CD8-positive, alpha-beta memory T cell (primary cell): ENCODE measurements around the gene APC. TPM values are rescaled to one million over a fixed set of nuclear protein-coding genes. Genes with fewer than 3 reads are reported as not detected.

Experiments used
- CTCF ChIA-PET: fragments of 350-600 bp; sonication (Branson Sonifier 250); formaldehyde crosslinking; loops from one replicate; lab custom pipeline; 2021; ENCODE audit warnings: antibody characterized with exemption; lab: Charles Lee
- POLR2A ChIA-PET: fragments of 350-600 bp; sonication (Branson Sonifier 250); formaldehyde crosslinking; loops from one replicate; lab custom pipeline; 2021; ENCODE audit warnings: antibody characterized with exemption; lab: Charles Lee
- DNase-seq, 5 donors: peaks; one replicate each; pipeline versions ENCODE4 v3.0.0 to v3.0.0-alpha.2; 2020 to 2022; ENCODE audit warnings: mixed read lengths in 1 of 5
- H3K27ac ChIP-seq: one replicate; pipeline ENCODE4 v1.7.0; 2013; ENCODE audit warnings: low read depth, mild to moderate bottlenecking, low read length, moderate library complexity
- H3K27me3 ChIP-seq: 2 replicates; pipeline ENCODE4 v1.7.0; 2013; ENCODE audit warnings: low read length, mild to moderate bottlenecking; ENCODE audit not compliant: insufficient read depth, poor library complexity, severe bottlenecking
- H3K36me3 ChIP-seq: 2 replicates; pipeline ENCODE4 v1.7.0; 2013; ENCODE audit warnings: mild to moderate bottlenecking, low read length, moderate library complexity; ENCODE audit not compliant: insufficient read depth
- H3K4me1 ChIP-seq: 2 replicates; pipeline ENCODE4 v1.7.0; 2013; ENCODE audit warnings: mild to moderate bottlenecking, low read length, moderate library complexity; ENCODE audit not compliant: insufficient read depth
- H3K4me3 ChIP-seq: 2 replicates; pipeline ENCODE4 v1.7.0; 2013; ENCODE audit warnings: mild to moderate bottlenecking, low read length
- H3K9me3 ChIP-seq: 2 replicates; pipeline ENCODE4 v1.7.0; 2013; ENCODE audit warnings: mild to moderate bottlenecking, low read length
- H3K27ac Mint-ChIP-seq, 8 donors: one replicate each; pipeline ENCODE4 v1.8.0; 2020 to 2021; ENCODE audit warnings: mixed read lengths in 8 of 8, mild to moderate bottlenecking in 6 of 8, inconsistent platforms in 3 of 8, moderate library complexity in 3 of 8
- H3K27me3 Mint-ChIP-seq, 2 donors: one replicate each; pipeline ENCODE4 v1.8.0; 2020 to 2021; ENCODE audit warnings: mixed read lengths in 2 of 2, mild to moderate bottlenecking in 1 of 2, moderate library complexity in 1 of 2
- H3K36me3 Mint-ChIP-seq, 3 donors: one replicate each; pipeline ENCODE4 v1.8.0; 2020 to 2021; ENCODE audit warnings: mixed read lengths in 3 of 3, inconsistent platforms in 1 of 3, mild to moderate bottlenecking in 1 of 3
- H3K4me1 Mint-ChIP-seq, 3 donors: one replicate each; pipeline ENCODE4 v1.8.0; 2020 to 2021; ENCODE audit warnings: mixed read lengths in 3 of 3, inconsistent platforms in 1 of 3, mild to moderate bottlenecking in 1 of 3
- H3K4me3 Mint-ChIP-seq, 7 donors: one replicate each; pipeline ENCODE4 v1.8.0; 2020 to 2021; ENCODE audit warnings: mixed read lengths in 7 of 7, mild to moderate bottlenecking in 6 of 7, moderate library complexity in 4 of 7, inconsistent platforms in 2 of 7
- H3K9me3 Mint-ChIP-seq, 5 donors: one replicate each; pipeline ENCODE4 v1.8.0; 2020 to 2022; ENCODE audit warnings: mixed read lengths in 5 of 5, mild to moderate bottlenecking in 3 of 5, moderate library complexity in 2 of 5, inconsistent platforms in 1 of 5
- polyA plus RNA-seq: library from polyadenylated mRNA; unstranded; fragments of 300-500 nt; fragmentation: Illumina TruSeq; gene quantifications from one replicate; pipeline ENCODE4 v1.2.3, GENCODE V29; 2021
- total RNA-seq, 2 experiments: library from RNA; stranded (reverse); gene quantifications; one replicate each; pipeline ENCODE4 v1.2.3, GENCODE V29; 2021

The APC gene
- total and polyA plus RNA-seq, 3 experiments from 2014 or later, result 23.0 to 24.0 (median 23.1) TPM

GRCh38 chr5:112758676-112759075 lies 21.0 kb downstream of the APC start:
- Histone ChIP-seq H3K36me3 (no peaks in the 10 kb centered on the region), H3K4me3 (no peak overlapping the region), H3K27me3 (no peaks in the 10 kb centered on the region), H3K9me3 (no peaks in the 10 kb centered on the region), H3K27ac (no peak overlapping the region), H3K4me1 (peaks cover 5% of the 10 kb centered on the region)
- H3K36me3 Mint-ChIP-seq, result peaks cover 0 to 35% (median 5%) of the 10 kb centered on the region in 3 donors
- no peak overlapping the region for H3K27ac Mint-ChIP-seq
- no peak overlapping the region for H3K4me3 Mint-ChIP-seq
- CTCF ChIA-PET, result interaction anchor here (0.7 to 4.7 kb wide), 5 partner anchors 11 to 212 kb away, joined by 3 to 59 read pairs (median 5); no protein-coding TSS in a partner anchor
- H3K9me3 Mint-ChIP-seq, result no peaks in the 10 kb centered on the region
- H3K27me3 Mint-ChIP-seq, result no peaks in the 10 kb centered on the region
- H3K4me1 Mint-ChIP-seq, result peaks cover 6 to 11% (median 10%) of the 10 kb centered on the region in 3 donors
- POLR2A ChIA-PET, result no interaction called here
- DNase-seq, result no peak

GRCh38 chr5:112762113-112762810 lies 24.6 kb downstream of the APC start:
- Histone ChIP-seq H3K4me1 (peaks cover 2% of the 10 kb centered on the region), H3K9me3 (no peaks in the 10 kb centered on the region), H3K27me3 (no peaks in the 10 kb centered on the region), H3K27ac (no peak overlapping the region), H3K4me3 (no peak overlapping the region), H3K36me3 (no peaks in the 10 kb centered on the region)
- ChIA-PET POLR2A (no interaction called here), CTCF (no interaction called here)
- H3K4me3 Mint-ChIP-seq, result no peak overlapping the region
- peaks cover 0 to 44% (median 10%) of the 10 kb centered on the region in 3 donors for H3K36me3 Mint-ChIP-seq
- H3K9me3 Mint-ChIP-seq, result no peaks in the 10 kb centered on the region
- DNase-seq, result no peak
- no peak overlapping the region for H3K27ac Mint-ChIP-seq
- peaks cover 0 to 4% (median 4%) of the 10 kb centered on the region in 3 donors for H3K4me1 Mint-ChIP-seq
- H3K27me3 Mint-ChIP-seq, result no peaks in the 10 kb centered on the region

GRCh38 chr5:112763165-112763564 lies 25.5 kb downstream of the APC start:
- DNase-seq, result no peak
- Histone ChIP-seq H3K9me3 (no peaks in the 10 kb centered on the region), H3K36me3 (no peaks in the 10 kb centered on the region), H3K4me1 (no peaks in the 10 kb centered on the region), H3K4me3 (no peak overlapping the region), H3K27me3 (no peaks in the 10 kb centered on the region), H3K27ac (no peak overlapping the region)
- Mint-ChIP-seq H3K9me3 (no peaks in the 10 kb centered on the region), H3K4me1 (no peaks in the 10 kb centered on the region), H3K36me3 (peaks cover 0 to 50% (median 11%) of the 10 kb centered on the region in 3 donors), H3K27me3 (no peaks in the 10 kb centered on the region), H3K4me3 (no peak overlapping the region), H3K27ac (no peak overlapping the region)
- ChIA-PET POLR2A (no interaction called here), CTCF (interaction anchor here (1.2 kb wide), 1 partner anchor 212 kb away, joined by 7 read pairs; no protein-coding TSS in a partner anchor)

- ChIA-PET POLR2A (no interaction called here), CTCF (interaction anchor here (1.3 kb wide), 1 partner anchor 14 kb away, joined by 3 read pairs; no protein-coding TSS in a partner anchor)
- H3K36me3 Mint-ChIP-seq, result peaks cover 0 to 64% (median 15%) of the 10 kb centered on the region in 3 donors
- H3K27me3 Mint-ChIP-seq, result no peaks in the 10 kb centered on the region
- H3K36me3 ChIP-seq, result peaks cover 5% of the 10 kb centered on the region
- no peak for DNase-seq
- H3K9me3 ChIP-seq, result no peaks in the 10 kb centered on the region
- H3K4me3 ChIP-seq, result no peak overlapping the region
- H3K4me3 Mint-ChIP-seq, result no peak overlapping the region
- H3K4me1 Mint-ChIP-seq, result no peaks in the 10 kb centered on the region
- no peaks in the 10 kb centered on the region for H3K4me1 ChIP-seq
- H3K9me3 Mint-ChIP-seq, result no peaks in the 10 kb centered on the region
- H3K27me3 ChIP-seq, result no peaks in the 10 kb centered on the region
- H3K27ac ChIP-seq, result no peak overlapping the region
- H3K27ac Mint-ChIP-seq, result no peak overlapping the region
Observed at GRCh38 chr5:112772124-112772523, 34.4 kb downstream of the APC start.

- DNase-seq, result no peak
- H3K9me3 ChIP-seq, result no peaks in the 10 kb centered on the region
- Mint-ChIP-seq H3K27ac (no peak overlapping the region), H3K27me3 (no peaks in the 10 kb centered on the region), H3K9me3 (no peaks in the 10 kb centered on the region), H3K4me1 (no peaks in the 10 kb centered on the region), H3K36me3 (peaks cover 0 to 71% (median 21%) of the 10 kb centered on the region in 3 donors), H3K4me3 (no peak overlapping the region)
- no peaks in the 10 kb centered on the region for H3K4me1 ChIP-seq
- no peaks in the 10 kb centered on the region for H3K27me3 ChIP-seq
- POLR2A ChIA-PET, result no interaction called here
- CTCF ChIA-PET, result no interaction called here
- H3K27ac ChIP-seq, result no peak overlapping the region
- peaks cover 11% of the 10 kb centered on the region for H3K36me3 ChIP-seq
- no peak overlapping the region for H3K4me3 ChIP-seq
Observed at GRCh38 chr5:112776301-112776856, 38.7 kb downstream of the APC start.

DNA sequence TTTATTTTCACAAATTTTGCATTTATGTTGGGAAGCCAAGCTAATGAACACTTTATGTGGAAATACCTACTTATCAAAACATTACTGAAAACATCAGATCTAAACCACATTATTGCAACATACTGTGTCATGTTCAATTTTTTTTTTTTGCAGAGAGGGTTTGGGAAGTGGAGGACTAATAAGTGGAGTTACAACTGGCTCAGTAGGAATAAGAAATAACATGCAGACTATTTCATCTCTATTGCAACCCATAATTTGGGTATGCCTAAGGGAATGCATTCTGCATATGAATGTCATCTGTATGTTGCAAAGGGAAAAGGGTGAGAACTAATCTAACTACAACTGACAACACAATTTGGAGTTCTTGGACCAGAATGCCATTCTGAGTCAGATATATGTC lies 41.8 kb downstream of the APC start:
- POLR2A ChIA-PET, result no interaction called here
- H3K27me3 Mint-ChIP-seq, result no peaks in the 10 kb centered on the region

GRCh38 chr5:112784726-112785125 lies 47.0 kb downstream of the APC start:
- no peak overlapping the region for H3K27ac Mint-ChIP-seq
- H3K36me3 ChIP-seq, result peaks cover 2% of the 10 kb centered on the region
- no peak overlapping the region for H3K27ac ChIP-seq
- peaks cover 9 to 52% (median 21%) of the 10 kb centered on the region in 3 donors for H3K36me3 Mint-ChIP-seq
- H3K4me3 Mint-ChIP-seq, result no peak overlapping the region
- POLR2A ChIA-PET, result no interaction called here
- no peaks in the 10 kb centered on the region for H3K9me3 ChIP-seq
- no peaks in the 10 kb centered on the region for H3K4me1 Mint-ChIP-seq
- H3K4me3 ChIP-seq, result no peak overlapping the region
- no peak for DNase-seq
- H3K27me3 ChIP-seq, result no peaks in the 10 kb centered on the region
- H3K9me3 Mint-ChIP-seq, result no peaks in the 10 kb centered on the region
- CTCF ChIA-PET, result no interaction called here
- H3K27me3 Mint-ChIP-seq, result no peaks in the 10 kb centered on the region
- no peaks in the 10 kb centered on the region for H3K4me1 ChIP-seq

More for the DNA sequence above, 41.8 kb downstream of the APC start:
- CTCF ChIA-PET, result no interaction called here
- Histone ChIP-seq H3K27me3 (no peaks in the 10 kb centered on the region), H3K27ac (no peak overlapping the region), H3K4me3 (no peak overlapping the region), H3K9me3 (no peaks in the 10 kb centered on the region), H3K36me3 (peaks cover 6% of the 10 kb centered on the region), H3K4me1 (no peaks in the 10 kb centered on the region)
- peaks cover 9 to 68% (median 33%) of the 10 kb centered on the region in 3 donors for H3K36me3 Mint-ChIP-seq
- H3K9me3 Mint-ChIP-seq, result no peaks in the 10 kb centered on the region
- H3K4me3 Mint-ChIP-seq, result no peak overlapping the region
- H3K4me1 Mint-ChIP-seq, result no peaks in the 10 kb centered on the region
- no peak overlapping the region for H3K27ac Mint-ChIP-seq
- DNase-seq, result no peak

DNA sequence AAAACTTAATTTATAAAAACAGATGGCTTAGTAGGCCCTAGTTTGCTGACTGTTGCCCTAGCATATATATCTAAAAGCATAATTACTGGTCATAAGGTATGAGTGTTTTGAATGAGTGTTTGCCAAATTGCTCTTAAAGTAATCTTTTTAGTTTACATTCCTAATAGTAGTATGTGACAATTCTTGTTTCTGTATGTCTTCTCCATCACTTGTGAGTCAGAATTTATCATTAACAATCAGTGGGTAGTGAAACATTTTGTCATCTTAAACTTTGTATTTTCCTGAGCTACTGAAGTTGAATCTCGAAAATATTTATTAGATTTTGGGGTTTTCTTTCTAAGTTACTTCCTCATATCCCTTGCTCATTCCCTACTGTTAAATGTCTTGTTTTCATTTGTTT lies 49.6 kb downstream of the APC start:
- H3K27me3 Mint-ChIP-seq, result no peaks in the 10 kb centered on the region
- DNase-seq, result no peak
- CTCF ChIA-PET, result no interaction called here

More for the DNA sequence above, 49.6 kb downstream of the APC start:
- Mint-ChIP-seq H3K4me1 (no peaks in the 10 kb centered on the region), H3K36me3 (peaks cover 4 to 42% (median 11%) of the 10 kb centered on the region in 3 donors), H3K4me3 (no peak overlapping the region), H3K9me3 (no peaks in the 10 kb centered on the region), H3K27ac (no peak overlapping the region)
- POLR2A ChIA-PET, result no interaction called here
- Histone ChIP-seq H3K27ac (no peak overlapping the region), H3K4me1 (no peaks in the 10 kb centered on the region), H3K9me3 (no peaks in the 10 kb centered on the region), H3K27me3 (no peaks in the 10 kb centered on the region), H3K4me3 (no peak overlapping the region), H3K36me3 (no peaks in the 10 kb centered on the region)
